Left lung (tissue), 10 donors: ENCODE data around the gene STAMBP. TPM values are rescaled to one million over a fixed set of nuclear protein-coding genes. Genes with fewer than 3 reads are reported as not detected.

Experiments
- ATAC-seq: fragments of 200-7000 bp; cut with Tn5 transposase; one replicate; pipeline ENCODE4 v1.9.1; 2020; ENCODE audit warnings: moderate library complexity
- DNase-seq, 4 donors: peaks; one replicate each; pipeline ENCODE4 v3.0.0-alpha.2; 2013 to 2020
- H3K27ac ChIP-seq, 2 donors: fragments of 200-600 bp; sonication (generic) in 1 of 2; one replicate each; pipeline versions ENCODE4 v1.5.0 to v1.8.0; 2020 to 2021
- H3K27me3 ChIP-seq, 2 donors: fragments of 200-600 bp; sonication (generic) in 1 of 2; one replicate each; pipeline versions ENCODE4 v1.5.0 to v1.8.0; 2020 to 2021
- H3K36me3 ChIP-seq, 2 donors: fragments of 200-600 bp; sonication (generic) in 1 of 2; one replicate each; pipeline versions ENCODE4 v1.5.0 to v1.8.0; 2020 to 2021
- H3K4me1 ChIP-seq, 2 donors: fragments of 200-600 bp; one replicate each; pipeline ENCODE4 v1.8.0; 2021
- H3K4me3 ChIP-seq, 2 donors: fragments of 200-600 bp; sonication (generic) in 1 of 2; one replicate each; pipeline versions ENCODE4 v1.5.0 to v1.8.0; 2020 to 2021; ENCODE audit warnings: mild to moderate bottlenecking in 1 of 2
- H3K9me3 ChIP-seq, 2 donors: fragments of 200-600 bp; sonication (generic) in 1 of 2; one replicate each; pipeline versions ENCODE4 v1.5.0 to v1.8.0; 2020 to 2021
- intact Hi-C, 2 donors: fragments of 100-400 bp; cut with DNase I; formaldehyde crosslinking; loops; one replicate each; pipeline versions ENCODE4 v1.11.2 to v1.14.2; 2022
- polyA plus RNA-seq, 6 donors: library from polyadenylated mRNA; unstranded; fragments of 120-200 nt; gene quantifications; one replicate each; pipeline ENCODE4 v1.2.1, GENCODE V29; 2013; ENCODE audit not compliant: insufficient read length in 6 of 6
- total RNA-seq, 2 donors: library from RNA; stranded (reverse); fragmentation: NEBNext Ultra II Directional; extraction: Animal tissue kit (Norgen Biotek cat#: 25700); gene quantifications; one replicate each; pipeline ENCODE4 v1.2.1, GENCODE V29; 2021
- TF ChIP-seq, protein P1 (sequence below), 2 donors: fragments of 200-600 bp; sonication (generic) in 1 of 2; IDR thresholded peaks; one replicate each; pipeline versions ENCODE4 v1.5.0 to v1.8.0; 2021; ENCODE audit warnings: antibody characterized with exemption in 2 of 2
- donor health status: DM: no; HTN: yes; CAD: no.
- donor health status: DM: no; HTN: no; CAD: no.

STAMBP gene
- total and polyA plus RNA-seq, 8 donors: 32.6 to 57.0 (median 51.1) TPM

DNA sequence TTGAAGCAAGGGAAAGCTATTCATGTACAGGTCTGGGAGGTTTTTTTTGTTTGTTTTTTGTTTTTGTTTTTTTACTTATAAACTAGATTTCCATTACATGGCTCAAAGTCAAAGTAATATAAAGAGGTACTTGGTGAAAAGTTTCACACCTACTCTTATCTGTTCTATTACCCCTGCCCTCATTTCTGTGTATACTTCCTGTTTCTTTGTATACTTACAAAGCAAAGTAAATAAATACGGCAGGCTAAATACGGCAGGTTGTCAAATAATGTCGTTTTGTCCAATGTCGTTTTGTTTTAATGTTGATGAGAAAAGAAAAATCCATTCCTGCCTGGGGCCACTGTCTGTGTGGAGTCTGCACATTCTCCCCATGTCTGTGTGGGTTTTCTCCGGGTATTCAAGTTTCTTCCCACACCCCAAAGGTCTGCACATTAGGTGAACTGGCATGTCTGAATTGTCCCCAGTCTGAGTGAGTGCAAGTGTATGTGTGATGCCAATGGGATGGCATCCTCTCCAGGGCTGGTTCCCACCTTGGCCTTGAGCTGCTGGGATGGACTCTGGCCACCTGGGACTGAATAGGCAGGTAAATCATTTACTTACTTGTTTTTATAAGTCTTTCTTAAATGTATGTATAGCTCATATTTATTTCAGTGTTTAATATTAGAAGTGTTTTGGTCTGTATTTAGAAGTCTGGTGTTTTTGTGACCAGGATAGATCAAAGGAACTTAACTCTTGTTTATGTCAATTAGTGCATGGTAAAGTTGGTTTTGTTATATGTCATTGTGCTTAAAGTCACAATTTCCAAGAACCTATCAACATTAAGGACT lies 13.4 kb downstream of the STAMBP start:
- no peak for DNase-seq
- Histone ChIP-seq H3K27ac (no peak overlapping the region), H3K4me1 (peaks cover 0 to 13% of the 10 kb centered on the region in 2 donors), H3K36me3 (peaks cover 4 to 39% of the 10 kb centered on the region in 2 donors), H3K4me3 (no peak overlapping the region), H3K27me3 (no peaks in the 10 kb centered on the region), H3K9me3 (no peaks in the 10 kb centered on the region)
- ATAC-seq: no peak
- TF ChIP-seq, protein P1, sequence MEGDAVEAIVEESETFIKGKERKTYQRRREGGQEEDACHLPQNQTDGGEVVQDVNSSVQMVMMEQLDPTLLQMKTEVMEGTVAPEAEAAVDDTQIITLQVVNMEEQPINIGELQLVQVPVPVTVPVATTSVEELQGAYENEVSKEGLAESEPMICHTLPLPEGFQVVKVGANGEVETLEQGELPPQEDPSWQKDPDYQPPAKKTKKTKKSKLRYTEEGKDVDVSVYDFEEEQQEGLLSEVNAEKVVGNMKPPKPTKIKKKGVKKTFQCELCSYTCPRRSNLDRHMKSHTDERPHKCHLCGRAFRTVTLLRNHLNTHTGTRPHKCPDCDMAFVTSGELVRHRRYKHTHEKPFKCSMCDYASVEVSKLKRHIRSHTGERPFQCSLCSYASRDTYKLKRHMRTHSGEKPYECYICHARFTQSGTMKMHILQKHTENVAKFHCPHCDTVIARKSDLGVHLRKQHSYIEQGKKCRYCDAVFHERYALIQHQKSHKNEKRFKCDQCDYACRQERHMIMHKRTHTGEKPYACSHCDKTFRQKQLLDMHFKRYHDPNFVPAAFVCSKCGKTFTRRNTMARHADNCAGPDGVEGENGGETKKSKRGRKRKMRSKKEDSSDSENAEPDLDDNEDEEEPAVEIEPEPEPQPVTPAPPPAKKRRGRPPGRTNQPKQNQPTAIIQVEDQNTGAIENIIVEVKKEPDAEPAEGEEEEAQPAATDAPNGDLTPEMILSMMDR (IDR thresholded peaks at IDR 0.05): no peak
- intact Hi-C loops: no loop called here

DNA sequence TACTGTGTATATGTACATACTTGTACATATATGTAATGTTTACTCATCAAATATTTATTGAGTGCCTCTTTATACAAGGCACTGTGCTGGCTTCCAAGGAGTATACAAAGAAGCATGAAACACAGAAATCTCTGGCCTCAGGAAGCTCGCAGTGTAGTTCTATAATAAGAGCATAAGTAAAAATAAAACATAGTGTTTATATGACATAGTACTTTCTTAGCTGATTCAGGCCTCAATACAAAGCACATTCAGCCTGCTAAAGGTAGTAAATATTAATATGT lies 13.9 kb downstream of the STAMBP start:
- no peaks in the 10 kb centered on the region for H3K27me3 ChIP-seq
- TF ChIP-seq, protein P1 (IDR thresholded peaks at IDR 0.05): no peak
- ATAC-seq (no peak), DNase-seq (no peak)
- H3K27ac ChIP-seq: no peak overlapping the region
- peaks cover 4 to 45% of the 10 kb centered on the region in 2 donors for H3K36me3 ChIP-seq
- H3K4me3 ChIP-seq: no peak overlapping the region
- intact Hi-C loops: no loop called here
- peaks cover 0 to 12% of the 10 kb centered on the region in 2 donors for H3K4me1 ChIP-seq
- H3K9me3 ChIP-seq: no peaks in the 10 kb centered on the region

DNA sequence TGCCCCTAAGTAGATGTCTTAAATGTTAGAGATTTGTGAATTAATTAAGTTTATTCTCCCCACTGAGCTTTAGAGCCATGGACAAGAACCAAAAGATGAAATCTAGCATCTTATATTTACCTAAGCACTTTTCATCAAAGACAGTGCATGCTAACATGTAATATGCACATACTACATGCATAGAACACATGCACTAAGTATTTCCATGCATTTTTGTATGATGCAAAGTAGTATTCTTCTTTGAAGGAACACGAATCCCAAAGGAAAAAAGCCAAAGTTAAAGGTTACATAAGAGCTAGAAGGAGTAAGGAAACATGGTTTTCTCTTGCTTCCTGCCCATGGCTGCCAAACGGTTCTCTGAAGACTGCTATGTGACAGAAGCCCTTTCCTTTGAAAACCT lies 15.3 kb downstream of the STAMBP start:
- H3K36me3 ChIP-seq: peaks cover 4 to 59% of the 10 kb centered on the region in 2 donors

DNA sequence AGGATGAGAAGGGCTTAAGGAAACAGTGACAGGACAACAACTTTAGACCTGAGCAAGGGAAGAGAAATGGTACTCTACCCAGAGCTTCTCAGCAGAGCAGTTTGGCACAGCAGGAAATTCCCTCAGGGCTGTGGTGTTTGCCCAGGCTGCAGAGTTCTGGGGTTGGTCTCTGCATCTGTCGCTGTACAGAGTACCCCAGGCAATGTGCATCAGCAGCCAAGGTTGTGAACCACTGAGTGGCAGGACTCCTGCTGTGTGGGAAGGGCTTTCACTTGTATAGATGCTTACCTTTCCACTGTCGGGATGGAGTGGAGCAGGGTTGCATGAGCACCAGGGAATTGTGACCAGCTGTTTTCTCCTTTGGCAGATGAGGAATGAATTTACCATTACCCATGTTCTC lies 21.2 kb downstream of the STAMBP start:
- no peak overlapping the region for H3K27ac ChIP-seq
- H3K27me3 ChIP-seq: no peaks in the 10 kb centered on the region
- no peaks in the 10 kb centered on the region for H3K9me3 ChIP-seq
- H3K4me1 ChIP-seq: peaks cover 0 to 8% of the 10 kb centered on the region in 2 donors
- H3K36me3 ChIP-seq: peaks cover 0 to 97% of the 10 kb centered on the region in 2 donors
- H3K4me3 ChIP-seq: no peak overlapping the region
- TF ChIP-seq, protein P1 (IDR thresholded peaks at IDR 0.05): no peak
- intact Hi-C loops: no loop called here
- DNase-seq: no peak
- ATAC-seq: no peak

More for the DNA sequence above, 15.3 kb downstream of the STAMBP start:
- no peak overlapping the region for H3K27ac ChIP-seq
- H3K27me3 ChIP-seq: no peaks in the 10 kb centered on the region
- no peak overlapping the region for H3K4me3 ChIP-seq
- H3K9me3 ChIP-seq: no peaks in the 10 kb centered on the region
- ATAC-seq (no peak), DNase-seq (no peak)
- no peaks in the 10 kb centered on the region for H3K4me1 ChIP-seq
- intact Hi-C loops: no loop called here
- TF ChIP-seq, protein P1 (IDR thresholded peaks at IDR 0.05): no peak

DNA sequence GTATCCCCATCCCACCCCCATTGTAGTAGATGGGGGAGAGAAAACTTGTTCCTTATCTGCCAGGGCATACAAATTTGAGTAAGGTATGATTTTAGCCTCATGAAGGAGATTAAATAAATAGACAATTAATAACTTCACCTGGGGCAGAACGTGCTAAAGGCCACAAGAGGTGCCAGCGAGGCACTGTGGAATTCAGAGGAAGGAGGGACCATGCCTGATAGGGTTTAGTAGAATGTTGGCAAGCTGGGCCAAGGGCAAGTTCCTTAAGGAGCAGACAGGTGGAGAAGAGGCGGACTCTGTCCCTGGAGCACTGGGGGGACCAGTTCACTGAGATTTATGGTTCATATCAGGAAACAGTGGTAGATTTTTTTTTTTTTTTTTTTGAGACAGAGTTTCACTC lies 22.5 kb downstream of the STAMBP start:
- H3K27ac ChIP-seq: no peak overlapping the region
- ATAC-seq (no peak), DNase-seq (no peak)

More for the DNA sequence above, 22.5 kb downstream of the STAMBP start:
- Histone ChIP-seq H3K4me3 (no peak overlapping the region), H3K27me3 (no peaks in the 10 kb centered on the region), H3K9me3 (no peaks in the 10 kb centered on the region), H3K36me3 (peaks cover 0 to 97% of the 10 kb centered on the region in 2 donors), H3K4me1 (peaks cover 0 to 8% of the 10 kb centered on the region in 2 donors)
- TF ChIP-seq, protein P1 (IDR thresholded peaks at IDR 0.05): no peak
- intact Hi-C loops: no loop called here
